ENCODE measurements around the gene EVC2. TPM values are rescaled to one million over a fixed set of nuclear protein-coding genes. Genes with fewer than 3 reads are reported as not detected.
A peak's percentile ranks its signal among the peaks of the same experiment; 100 is the strongest.

Gene EVC2
- total and polyA plus RNA-seq, 9 of the 15 experiments (the other 6 are each of a cell fraction or from before 2014, with no cell fraction given) = 0.03 to 0.55 (median 0.38) TPM; not detected in 1

DNA sequence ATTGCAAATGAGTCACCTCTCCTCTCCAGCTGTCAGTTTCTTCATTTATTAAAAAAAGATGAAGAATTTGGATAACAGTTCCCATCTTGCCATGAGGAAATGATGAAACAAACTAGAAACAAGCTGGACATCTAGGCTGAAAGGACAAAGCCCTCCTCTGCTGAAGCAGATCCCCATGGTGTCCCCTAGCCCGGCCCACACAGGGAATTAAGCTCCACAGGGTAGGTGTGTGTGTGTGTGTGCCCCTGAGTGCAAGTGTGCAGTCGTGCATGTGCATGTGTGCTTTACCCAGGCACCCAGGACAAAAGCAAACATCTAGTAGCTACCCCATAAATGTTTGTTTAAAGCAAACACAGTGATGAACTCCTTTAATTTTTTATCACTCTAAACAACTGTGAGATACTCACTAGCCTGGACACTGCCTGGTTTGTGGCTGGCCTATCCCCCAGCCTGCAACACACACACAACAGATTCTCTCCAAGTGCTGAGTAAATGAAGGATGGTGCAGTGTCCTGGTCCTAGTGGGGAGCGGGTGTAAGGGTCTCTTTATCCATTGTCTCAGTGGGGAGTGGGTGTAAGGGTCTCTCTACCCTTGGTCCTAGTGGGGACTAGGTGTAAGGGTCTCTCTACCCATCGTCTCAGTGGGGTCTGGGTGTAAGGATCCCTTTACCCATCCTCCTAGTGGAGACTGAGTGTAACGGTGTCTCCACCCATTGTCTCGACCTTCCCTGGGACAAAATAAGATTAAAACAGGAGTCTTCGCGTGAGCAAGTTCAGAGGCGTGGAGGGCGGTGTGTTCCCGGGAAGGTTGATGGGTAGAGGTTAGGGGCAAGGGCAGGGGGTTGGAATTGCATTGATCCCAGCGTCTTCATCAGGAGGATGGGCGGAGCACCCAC is 2.0 kb upstream of the EVC2 start (continued):
- TF ChIP-seq, protein P1, sequence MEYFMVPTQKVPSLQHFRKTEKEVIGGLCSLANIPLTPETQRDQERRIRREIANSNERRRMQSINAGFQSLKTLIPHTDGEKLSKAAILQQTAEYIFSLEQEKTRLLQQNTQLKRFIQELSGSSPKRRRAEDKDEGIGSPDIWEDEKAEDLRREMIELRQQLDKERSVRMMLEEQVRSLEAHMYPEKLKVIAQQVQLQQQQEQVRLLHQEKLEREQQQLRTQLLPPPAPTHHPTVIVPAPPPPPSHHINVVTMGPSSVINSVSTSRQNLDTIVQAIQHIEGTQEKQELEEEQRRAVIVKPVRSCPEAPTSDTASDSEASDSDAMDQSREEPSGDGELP (CRISPR knock-in tag; IDR thresholded peaks at IDR 0.05; ENCODE audit: borderline replicate concordance) = no peak

GRCh38 chr4:5709207-5709575 is 832 bp upstream of the EVC2 start:
- FAIRE-seq (no peak), DNase-seq (ENCODE audit: extremely low read depth in 1 of 4, low spot score in 3 of 4) (no peak), ATAC-seq (no peak)
- ChIA-PET POLR2A (no interaction called here), CTCF (ENCODE audit: low intra/inter-chr PET ratio) (no interaction called here)
- Histone ChIP-seq H3K9ac (ENCODE audit: insufficient read depth in 1 of 2, low read depth in 2 of 2, low read length in 2 of 2) (no peak overlapping the region), H3K9me3 (replicated peaks; ENCODE audit: control insufficient read depth, insufficient read depth, low read depth, low read length) (peaks cover 7% of the 10 kb centered on the region; the same call in 1 of the 2 replicates), H3K27ac (ENCODE audit: extremely low read depth, low read depth, low read length) (no peak overlapping the region), H3K4me2 (ENCODE audit: insufficient read depth, low read length) (no peak overlapping the region), H3K9me1 (ENCODE audit: control insufficient read depth, insufficient read depth, low read length) (no peaks in the 10 kb centered on the region), H2AFZ (ENCODE audit: low read depth, low read length) (no peak overlapping the region), H3K27me3 (ENCODE audit: control insufficient read depth in 2 of 2, insufficient read depth in 2 of 2, low read length in 2 of 2) (peaks cover 2 to 18% of the 10 kb centered on the region in 2 experiments; a peak in 3 of 5 replicates), H3K4me1 (replicated peaks in 1 of 2; ENCODE audit: control insufficient read depth in 2 of 2, insufficient read depth in 2 of 2, low read length in 2 of 2) (peaks cover 0 to 20% of the 10 kb centered on the region in 2 experiments; a peak in 4 of 5 replicates), H3K79me2 (ENCODE audit: control insufficient read depth, insufficient read depth, low read length) (no peaks in the 10 kb centered on the region), H4K20me1 (replicated peaks; ENCODE audit: control insufficient read depth, insufficient read depth, low read length) (no peaks in the 10 kb centered on the region), H3K36me3 (ENCODE audit: control insufficient read depth, insufficient read depth, low read length) (no peaks in the 10 kb centered on the region), H3K4me3 (no peak overlapping the region)
- intact Hi-C loops (cut with micrococcal nuclease) = no loop called here
- in situ Hi-C loops (cut with MboI) = no loop called here
- TF ChIP-seq, protein P1 (CRISPR knock-in tag; IDR thresholded peaks at IDR 0.05; ENCODE audit: borderline replicate concordance) = no peak
- 0 out of 2 replicates have a peak, but pooled peaks have one; percentile 31 for TF ChIP-seq DMBX1 (CRISPR knock-in tag; IDR thresholded peaks at IDR 0.05; ENCODE audit: borderline replicate concordance)
- 21% methylated on average over 8 of the region's 8 CpGs for WGBS (ENCODE audit: insufficient coverage, low coverage, missing lambda C conversion rate)
- BruUV-seq (replicated peaks) = no TSS peak
